HG03432 (cell line): ENCODE results near the gene RALGAPB.
A peak's percentile ranks its signal among the peaks of the same experiment; 100 is the strongest.
"Not testable (repeated sequence)": the region's sequence is repeated elsewhere in the genome, so short reads cannot be mapped to it uniquely, and the experiment has no call there.

ENCODE experiments used
- ATAC-seq: cut with Tn5 transposase; IDR thresholded peaks from one replicate; pipeline ENCODE4 v1.9.1; 2021; ENCODE audit warnings: mild to moderate bottlenecking, moderate library complexity; ENCODE audit not compliant: unreplicated experiment

Gene RALGAPB

GRCh38 chr20:38472513-38473366, at the start of gene RALGAPB:
Gene RALGAPB, plus strand, starts transcription at chr20:38472843. Its CDS starts 15,590 bp downstream, at chr20:38488433.
- ATAC-seq: peak; percentile 92

- no peak for ATAC-seq
Observed at GRCh38 chr20:38423541-38423940, 49.1 kb upstream of the RALGAPB start.

DNA sequence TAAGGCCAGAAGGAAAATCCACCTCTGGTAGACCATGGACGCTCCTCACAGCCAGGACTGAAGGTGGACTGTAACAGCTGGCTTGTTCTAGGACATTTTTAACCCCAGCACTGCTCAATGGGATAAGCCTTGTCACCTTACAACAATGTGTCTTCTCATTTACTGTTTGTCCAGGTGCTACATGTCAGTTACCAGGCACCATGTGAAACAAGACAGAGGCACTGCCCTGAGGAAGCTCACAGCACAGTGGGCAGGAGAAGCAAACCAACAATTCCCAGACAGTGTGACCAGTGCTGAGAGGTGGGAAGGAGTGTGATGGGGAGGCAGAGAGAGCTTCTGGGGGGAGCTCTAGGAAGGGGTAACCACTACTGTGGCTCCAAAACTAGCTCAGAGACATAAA, 48.2 kb upstream of the RALGAPB start:
- ATAC-seq: no peak

DNA sequence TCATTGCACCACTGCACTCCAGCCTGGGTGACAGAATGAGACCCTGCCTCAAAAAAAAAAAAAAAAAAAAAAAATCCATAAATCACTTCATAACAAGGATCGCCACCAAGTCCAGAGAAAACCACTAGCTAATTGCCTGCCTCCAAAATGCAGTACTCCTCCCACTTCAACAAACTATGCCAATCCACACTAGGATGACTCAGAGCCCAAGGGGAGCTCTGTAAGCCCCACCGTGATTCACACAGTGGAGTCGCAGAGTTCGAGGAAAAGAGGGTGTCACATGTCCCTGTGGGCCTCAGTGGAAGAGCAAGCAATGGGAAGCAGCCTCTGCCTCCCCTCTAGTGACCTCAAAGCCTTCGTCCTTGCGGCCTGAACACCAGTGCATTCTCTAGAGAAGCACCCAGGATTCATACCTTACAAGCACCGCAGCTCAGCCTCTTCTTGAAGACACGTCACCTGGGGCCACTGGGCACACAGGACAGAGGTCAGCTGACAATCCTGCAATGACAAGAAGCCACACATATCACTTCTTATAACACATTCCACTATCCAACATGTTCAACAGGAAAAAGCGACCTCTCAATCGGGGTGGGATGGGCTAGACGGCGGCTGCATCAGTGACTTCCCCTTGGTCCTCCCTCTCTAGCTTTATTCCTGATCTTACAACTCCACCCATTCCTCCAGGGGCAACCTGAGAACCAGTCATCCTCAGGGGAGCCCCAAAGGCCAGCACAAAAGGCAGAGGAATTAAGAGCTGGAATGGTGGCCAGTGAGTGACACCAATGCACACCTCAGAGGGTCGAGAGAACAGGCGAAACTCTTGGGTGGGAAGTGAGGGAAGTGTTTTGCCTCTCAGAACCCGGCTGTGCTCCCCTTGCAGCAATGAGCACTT, 46.4 kb upstream of the RALGAPB start:
- no peak for ATAC-seq

DNA sequence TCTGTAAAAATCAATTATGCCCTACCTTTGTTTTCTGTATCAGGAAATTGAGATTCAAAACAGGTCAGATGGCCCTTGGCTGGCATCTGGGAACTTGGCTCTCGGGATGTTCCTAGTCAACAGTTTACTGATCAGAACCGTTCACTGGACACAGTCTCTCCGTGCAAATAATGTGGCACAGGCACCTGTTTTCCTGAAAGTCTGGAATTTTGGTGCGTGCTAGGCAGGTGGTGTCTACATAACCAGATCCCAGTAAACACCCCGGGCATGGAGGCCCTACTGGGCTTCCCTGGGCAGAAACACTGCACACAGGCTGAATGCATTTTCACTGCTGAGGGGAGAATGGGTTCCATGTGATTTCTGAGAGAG, 45.0 kb upstream of the RALGAPB start:
- ATAC-seq: no peak

- ATAC-seq: no peak
Observed at GRCh38 chr20:38428800-38429199, 43.8 kb upstream of the RALGAPB start.

DNA sequence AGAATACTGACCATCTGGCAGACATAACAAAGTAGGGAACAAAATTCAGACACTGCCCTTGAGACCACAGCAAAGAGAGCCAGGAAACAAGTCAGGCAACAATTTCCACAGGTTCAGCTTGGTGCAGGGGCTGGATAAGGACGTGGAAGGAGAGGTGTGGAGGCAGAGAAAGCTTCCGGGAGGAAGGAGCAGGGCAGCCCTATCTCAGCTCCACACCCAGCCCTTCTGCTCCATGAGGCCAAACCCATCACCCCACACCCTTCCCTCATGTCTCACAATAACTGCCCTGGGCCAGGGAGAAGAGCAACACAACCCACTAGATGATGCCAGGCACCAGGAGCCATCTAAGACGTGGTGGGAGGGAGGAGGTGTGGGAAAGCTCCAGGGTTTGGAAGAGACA, 43.3 kb upstream of the RALGAPB start:
- ATAC-seq: no peak

GRCh38 chr20:38430679-38431325, 41.8 kb upstream of the RALGAPB start:
- ATAC-seq: no peak

DNA sequence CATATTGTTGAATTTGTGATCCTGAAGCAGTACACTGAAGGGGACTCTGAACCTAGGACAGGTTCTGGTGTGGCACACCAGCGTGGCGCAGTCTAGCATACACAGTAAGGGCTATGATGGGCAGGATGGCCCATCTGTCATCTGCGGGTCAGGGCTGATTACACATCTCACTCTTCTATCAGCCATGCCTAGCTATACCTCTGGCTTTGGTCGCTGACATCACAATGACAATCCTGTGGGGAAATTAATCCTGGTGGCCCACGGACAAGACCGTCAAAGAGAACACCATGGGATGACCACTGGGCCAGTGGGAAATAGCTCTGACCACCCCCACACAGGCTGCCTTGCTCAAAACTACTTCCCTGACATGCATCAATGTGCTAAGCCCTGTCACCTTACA, 40.4 kb upstream of the RALGAPB start:
- ATAC-seq: no peak

GRCh38 chr20:38432870-38433269, 39.8 kb upstream of the RALGAPB start:
- not testable (repeated sequence) for ATAC-seq

- ATAC-seq: no peak
Observed at GRCh38 chr20:38433304-38433972, 39.2 kb upstream of the RALGAPB start.

DNA sequence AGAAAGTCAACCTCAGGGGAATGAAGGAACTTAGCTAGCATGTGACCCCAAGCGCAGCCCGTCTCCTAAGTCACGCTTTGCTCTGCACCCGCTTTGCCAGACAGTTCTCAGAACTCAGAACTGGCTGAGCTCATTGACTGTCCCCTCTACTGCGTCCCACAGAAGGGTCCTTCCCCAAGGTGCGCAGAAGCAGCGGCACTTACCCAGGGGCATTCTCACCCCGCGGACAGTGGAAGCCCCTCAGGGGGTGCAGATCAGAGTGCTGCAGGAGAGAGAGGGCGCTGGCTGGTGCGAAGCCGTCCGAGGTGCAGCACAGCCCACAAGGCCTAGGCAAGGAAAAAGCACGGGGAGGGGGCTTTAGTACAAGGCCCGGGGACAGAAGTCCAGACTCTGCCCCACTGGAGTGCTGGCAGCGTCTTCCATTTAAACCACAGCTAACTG, 38.3 kb upstream of the RALGAPB start:
- peak; percentile 24 for ATAC-seq

GRCh38 chr20:38434770-38435554, 37.7 kb upstream of the RALGAPB start, which contains the start of gene SNHG17:
Gene SNHG17, minus strand, starts transcription at chr20:38435328.
- ATAC-seq: peak; percentile 72

GRCh38 chr20:38435555-38435939, 37.1 kb upstream of the RALGAPB start:
- peak; percentile 9 for ATAC-seq

- ATAC-seq: no peak
Observed at GRCh38 chr20:38437796-38438195, 34.8 kb upstream of the RALGAPB start.

- ATAC-seq: not testable (repeated sequence)
Observed at GRCh38 chr20:38441110-38441509, 31.5 kb upstream of the RALGAPB start.

- ATAC-seq: no peak
Observed at GRCh38 chr20:38441916-38442315, 30.7 kb upstream of the RALGAPB start.

DNA sequence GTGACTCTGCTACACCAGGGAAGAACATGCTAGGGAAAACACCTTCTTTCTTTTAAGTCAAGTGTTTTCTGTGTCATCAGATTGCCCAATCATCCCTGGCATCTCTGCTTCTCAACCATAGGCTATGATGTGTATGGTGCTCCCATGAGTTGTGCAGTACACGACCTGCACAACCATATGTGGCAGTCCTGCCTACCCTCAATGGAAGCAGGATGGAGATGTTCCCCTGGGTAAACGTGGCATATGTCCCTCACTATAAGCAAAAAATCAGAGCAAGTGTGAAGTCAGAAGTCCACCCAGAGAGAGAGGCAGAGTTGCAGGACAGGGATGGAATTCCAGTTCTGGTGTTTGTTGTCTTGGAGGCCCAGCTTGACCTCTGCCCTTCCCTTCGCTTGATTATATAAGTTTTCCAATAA, 27.3 kb upstream of the RALGAPB start:
- ATAC-seq: no peak

- no peak for ATAC-seq
Observed at GRCh38 chr20:38445901-38446425, 26.7 kb upstream of the RALGAPB start.
